SK-N-SH (cell line): ENCODE results near the gene RASA3. TPM values are rescaled to one million over a fixed set of nuclear protein-coding genes. Genes with fewer than 3 reads are reported as not detected.

Experiments
- CTCF ChIA-PET: fragments of 300-600, 350-600 bp; formaldehyde crosslinking; extraction: SDS; loops from one replicate; lab custom pipeline; 2021; lab: Yijun Ruan, JAX
- POLR2A ChIA-PET: fragments of 350-600 bp; sonication (Branson Sonifier 250); formaldehyde crosslinking; extraction: SDS; loops from one replicate; lab custom pipeline; 2020; ENCODE audit warnings: antibody characterized with exemption, inconsistent platforms; lab: Yijun Ruan, JAX
- DNase-seq: peaks from one replicate; pipeline ENCODE4 v3.0.0; 2012
- H2AFZ ChIP-seq: fragments of 200-600 bp; sonication (generic); 2 replicates; pipeline ENCODE4 v1.8.1; 2016; ENCODE audit warnings: antibody characterized with exemption, mild to moderate bottlenecking, low read depth
- H3F3A ChIP-seq: fragments of 200-600 bp; sonication (generic); replicated peaks from 2 replicates; pipeline ENCODE3; 2016; ENCODE audit warnings: antibody characterized with exemption, mild to moderate bottlenecking; ENCODE audit not compliant: insufficient read depth
- H3K27ac ChIP-seq, 2 experiments: fragments of 200-500 bp in 1 of 2; fragments of 200-600 bp in 1 of 2; sonication (Bioruptor generic) in 1 of 2; sonication (generic), shearing (Covaris generic) in 1 of 2; 2 replicates each; pipeline versions ENCODE4 v1.5.1 to v1.6.1; 2014 to 2016; ENCODE audit warnings: low read depth in 2 of 2, inconsistent platforms in 1 of 2, low read length in 1 of 2, mild to moderate bottlenecking in 1 of 2, mixed read lengths in 1 of 2
- H3K27me3 ChIP-seq: fragments of 200-600 bp; sonication (generic), shearing (Covaris generic); 2 replicates; pipeline ENCODE4 v1.6.1; 2016; ENCODE audit warnings: mixed run types; ENCODE audit not compliant: insufficient read depth
- H3K36me3 ChIP-seq, 2 experiments: fragments of 200-500 bp in 1 of 2; fragments of 200-600 bp in 1 of 2; sonication (Bioruptor generic) in 1 of 2; sonication (generic) in 1 of 2; replicated peaks in 1 of 2; 2 replicates each; pipeline versions ENCODE3 to v1.5.1; 2014 to 2016; ENCODE audit warnings: low read length in 1 of 2, mild to moderate bottlenecking in 1 of 2; ENCODE audit not compliant: insufficient read depth in 2 of 2, control insufficient read depth in 1 of 2
- H3K4me1 ChIP-seq, 2 experiments: fragments of 200-500 bp in 1 of 2; fragments of 200-600 bp in 1 of 2; sonication (Bioruptor generic) in 1 of 2; sonication (generic), shearing (Covaris generic) in 1 of 2; 2 replicates each; pipeline versions ENCODE4 v1.5.1 to v1.6.1; 2014 to 2016; ENCODE audit warnings: low read depth in 1 of 2, low read length in 1 of 2, mixed run types in 1 of 2; ENCODE audit not compliant: insufficient read depth in 2 of 2, control insufficient read depth in 1 of 2
- H3K4me2 ChIP-seq: fragments of 200-600 bp; sonication (generic), shearing (Covaris generic); 2 replicates; pipeline ENCODE4 v1.6.1; 2017; ENCODE audit warnings: mixed run types
- H3K4me3 ChIP-seq, 2 experiments: fragments of 200-500 bp in 1 of 2; fragments of 200-600 bp in 1 of 2; sonication (Bioruptor generic) in 1 of 2; sonication (generic), shearing (Covaris generic) in 1 of 2; 2 replicates each; pipeline versions ENCODE4 v1.5.1 to v1.8.1; 2014 to 2016; ENCODE audit warnings: low read depth in 2 of 2, inconsistent platforms in 1 of 2, low read length in 1 of 2, mild to moderate bottlenecking in 1 of 2, mixed read lengths in 1 of 2, moderate library complexity in 1 of 2
- H3K79me2 ChIP-seq: fragments of 200-600 bp; sonication (generic); 2 replicates; pipeline ENCODE4 v1.8.1; 2017; ENCODE audit warnings: mild to moderate bottlenecking; ENCODE audit not compliant: insufficient read depth
- H3K9ac ChIP-seq: fragments of 200-600 bp; sonication (generic); 2 replicates; pipeline ENCODE4 v1.6.1; 2017; ENCODE audit warnings: mixed run types
- H3K9me2 ChIP-seq: fragments of 200-600 bp; sonication (generic); 2 replicates; pipeline ENCODE4 v1.6.1; 2017; ENCODE audit warnings: mixed run types
- H3K9me3 ChIP-seq: fragments of 200-600 bp; sonication (generic); 2 replicates; pipeline ENCODE4 v1.6.1; 2017; ENCODE audit warnings: mixed run types, mild to moderate bottlenecking, moderate library complexity
- H4K20me1 ChIP-seq: fragments of 200-600 bp; sonication (generic); 2 replicates; pipeline ENCODE4 v1.6.1; 2017; ENCODE audit warnings: mild to moderate bottlenecking, mixed run types; ENCODE audit not compliant: insufficient read depth
- CHD2 ChIP-seq: fragments of 150-350 bp; IDR thresholded peaks from 2 replicates; pipeline ENCODE4 v1.6.1; 2018; ENCODE audit warnings: low read length; ENCODE audit not compliant: partially characterized antibody
- CTCF ChIP-seq: fragments of 200-600 bp; sonication (generic); IDR thresholded peaks from 2 replicates; pipeline ENCODE4 v1.6.1; 2017; ENCODE audit warnings: antibody characterized with exemption, mild to moderate bottlenecking, moderate library complexity
- ELF1 ChIP-seq: IDR thresholded peaks from 2 replicates; pipeline ENCODE4 v1.4.0; 2012
- EP300 ChIP-seq, 2 experiments: IDR thresholded peaks; 2 replicates each; pipeline versions ENCODE4 v1.4.0 to v1.6.1; 2012; ENCODE audit warnings: borderline replicate concordance in 1 of 2, low read depth in 1 of 2, low read length in 1 of 2
- FOXJ3 ChIP-seq: sonication (generic); formaldehyde crosslinking; IDR thresholded peaks from 2 replicates; pipeline ENCODE4 v1.5.1; 2020; ENCODE audit warnings: mild to moderate bottlenecking, missing genetic modification reagents
- GABPA ChIP-seq: IDR thresholded peaks from 2 replicates; pipeline ENCODE4 v1.4.0; 2012; ENCODE audit warnings: low read depth, mild to moderate bottlenecking
- MAX ChIP-seq: IDR thresholded peaks from 2 replicates; pipeline ENCODE4 v1.4.0; 2012; ENCODE audit warnings: low read depth
- MEF2A ChIP-seq: IDR thresholded peaks from 2 replicates; pipeline ENCODE4 v1.4.0; 2012; ENCODE audit warnings: low read depth, borderline replicate concordance
- MXI1 ChIP-seq: IDR thresholded peaks from 2 replicates; pipeline ENCODE4 v1.6.1; 2012; ENCODE audit warnings: mild to moderate bottlenecking, low read depth, low read length, improper control_type of control experiment
- NFIC ChIP-seq: IDR thresholded peaks from 2 replicates; pipeline ENCODE4 v1.4.0; 2012; ENCODE audit warnings: borderline replicate concordance
- RCOR1 ChIP-seq: fragments of 150-350 bp; IDR thresholded peaks from 2 replicates; pipeline ENCODE4 v1.6.1; 2017; ENCODE audit warnings: antibody characterized with exemption, low read length
- REST ChIP-seq: IDR thresholded peaks from 2 replicates; pipeline ENCODE4 v1.6.1; 2012; ENCODE audit warnings: mild to moderate bottlenecking, low read depth, low read length, moderate library complexity
- TAF1 ChIP-seq: IDR thresholded peaks from 2 replicates; pipeline ENCODE4 v1.6.1; 2012; ENCODE audit warnings: low read depth, mild to moderate bottlenecking, low read length, moderate library complexity, borderline replicate concordance
- TCF12 ChIP-seq: IDR thresholded peaks from 2 replicates; pipeline ENCODE4 v1.4.0; 2012
- TEAD4 ChIP-seq: IDR thresholded peaks from 2 replicates; pipeline ENCODE4 v1.4.0; 2012; ENCODE audit warnings: mild to moderate bottlenecking, borderline replicate concordance; ENCODE audit not compliant: insufficient read depth
- USF1 ChIP-seq: IDR thresholded peaks from 2 replicates; pipeline ENCODE4 v1.4.0; 2012; ENCODE audit warnings: low read depth, borderline replicate concordance
- USF2 ChIP-seq: fragments of 150-350 bp; IDR thresholded peaks from 2 replicates; pipeline ENCODE4 v1.6.1; 2017; ENCODE audit warnings: antibody characterized with exemption, low read length, low read depth, borderline replicate concordance
- YY1 ChIP-seq: IDR thresholded peaks from 2 replicates; pipeline ENCODE4 v1.4.0; 2012; ENCODE audit warnings: low read depth, mild to moderate bottlenecking
- ZBTB33 ChIP-seq: IDR thresholded peaks from 2 replicates; pipeline ENCODE4 v1.4.0; 2012; ENCODE audit warnings: low read depth, borderline replicate concordance
- WGBS: methylation state at CpG from one replicate; pipeline ENCODE4 v1.1.6; 2017; ENCODE audit warnings: low lambda C conversion rate; 5-methylcytosine and 5-hydroxymethylcytosine counted together
- polyA plus RNA-seq, 3 experiments: library from polyadenylated mRNA; depleted of rRNA; stranded (reverse); fragments of >200 nt; gene quantifications; 2 replicates each; pipeline ENCODE4 v1.2.3, GENCODE V29; 2012

RASA3 gene
- polyA plus RNA-seq, 1 of the 3 experiments (the other 2 are of a cell fraction), result 25.1 TPM

- Histone ChIP-seq H3K27me3 (no peaks in the 10 kb centered on the region), H3K79me2 (peaks cover 11% of the 10 kb centered on the region; the same call in 1 of the 2 replicates), H4K20me1 (0 out of 2 replicates have a peak, but pooled peaks cover 6% of the 10 kb centered on the region), H3K4me3 (no peak overlapping the region), H2AFZ (no peak overlapping the region), H3K9me2 (no peaks in the 10 kb centered on the region), H3K27ac (no peak overlapping the region), H3K9me3 (no peaks in the 10 kb centered on the region), H3K36me3 (peaks cover 15 to 78% of the 10 kb centered on the region in 2 experiments), H3K9ac (no peak overlapping the region), H3F3A (no peaks in the 10 kb centered on the region), H3K4me1 (peaks cover 0 to 22% of the 10 kb centered on the region in 2 experiments; a peak in 1 of 4 replicates), H3K4me2 (no peak overlapping the region)
- WGBS, result 97% methylated on average over 7 of the region's 9 CpGs
- POLR2A ChIA-PET, result no interaction called here
- no peak for DNase-seq
- CTCF ChIA-PET, result no interaction called here
- TF ChIP-seq GABPA (no peak), USF1 (no peak), ZBTB33 (no peak), ELF1 (no peak), NFIC (no peak), TCF12 (no peak), MAX (no peak), CHD2 (no peak), USF2 (no peak), TEAD4 (no peak), MEF2A (no peak), EP300 (IDR thresholded peaks at IDR 0.05; ENCODE audit: borderline replicate concordance in 1 of 2, low read depth in 1 of 2, low read length in 1 of 2) (no peak), YY1 (no peak), REST (no peak), CTCF (no peak), RCOR1 (no peak), FOXJ3 (CRISPR knock-in tag) (no peak), TAF1 (no peak), MXI1 (no peak)
Observed at GRCh38 chr13:114022309-114022669, 110.1 kb downstream of the RASA3 start.
